A549 (cell line): ENCODE measurements around the gene CYP4V2. TPM values are rescaled to one million over a fixed set of nuclear protein-coding genes. Genes with fewer than 3 reads are reported as not detected.
A peak's percentile ranks its signal among the peaks of the same experiment; 100 is the strongest.

Source experiments
- ATAC-seq, 2 experiments: fragments of 200-7000 bp in 1 of 2; fragments of >200 bp in 1 of 2; cut with Nextera tagmentation in 1 of 2; cut with Tn5 transposase in 1 of 2; 3 replicates each; pipeline versions ENCODE4 v1.8.0 to v1.9.1; 2018 to 2020; ENCODE audit warnings: mild to moderate bottlenecking in 1 of 2, moderate library complexity in 1 of 2
- CTCF ChIA-PET: fragments of 300-600 bp; sonication (Branson Sonifier 250); formaldehyde crosslinking; extraction: SDS; loops from one replicate; lab custom pipeline; 2021; ENCODE audit warnings: antibody characterized with exemption, inconsistent platforms; lab: Yijun Ruan, JAX
- POLR2A ChIA-PET: fragments of 350-600 bp; formaldehyde crosslinking; extraction: SDS; loops from one replicate; lab custom pipeline; 2021; ENCODE audit warnings: antibody characterized with exemption, inconsistent platforms; lab: Yijun Ruan, JAX
- DNase-seq, 2 experiments: peaks; one replicate each; pipeline versions ENCODE4 v3.0.0 to v3.0.0-alpha.2; 2011 to 2016; ENCODE audit warnings: low read depth in 1 of 2, low spot score in 1 of 2
- FAIRE-seq: peaks from 2 replicates; lab custom pipeline; 2011; peaks lifted over from hg19 to GRCh38; lab: Jason Lieb, UNC
- H3K27ac ChIP-seq, 2 experiments: fragments of >200 bp; sonication (Bioruptor Twin); formaldehyde crosslinking; 3 replicates each; pipeline ENCODE4 v1.5.1; 2016 to 2017
- H3K4me1 ChIP-seq: fragments of >200 bp; sonication (Bioruptor Twin); formaldehyde crosslinking; 3 replicates; pipeline ENCODE4 v1.6.1; 2016
- H3K4me2 ChIP-seq: fragments of >200 bp; sonication (Bioruptor Twin); formaldehyde crosslinking; 3 replicates; pipeline ENCODE4 v1.6.1; 2016
- H3K4me3 ChIP-seq: fragments of >200 bp; sonication (Bioruptor Twin); formaldehyde crosslinking; 3 replicates; pipeline ENCODE4 v1.5.1; 2016
- H3K9me3 ChIP-seq: fragments of >200 bp; sonication (Bioruptor Twin); formaldehyde crosslinking; 3 replicates; pipeline ENCODE4 v1.6.1; 2016
- CHD2 ChIP-seq: fragments of 150-350 bp; IDR thresholded peaks from 2 replicates; pipeline ENCODE4 v1.6.1; 2014; ENCODE audit warnings: low read length; ENCODE audit not compliant: partially characterized antibody
- CHD4 ChIP-seq: fragments of 200-600 bp; sonication (generic); IDR thresholded peaks from 2 replicates; pipeline ENCODE4 v1.6.1; 2016; ENCODE audit warnings: antibody characterized with exemption, mild to moderate bottlenecking, borderline replicate concordance
- EHF ChIP-seq: fragments of 250-450 bp; sonication (Bioruptor Pico); IDR thresholded peaks from 2 replicates; pipeline ENCODE4 v1.5.0; 2020; ENCODE audit warnings: mild to moderate bottlenecking
- ESRRA ChIP-seq: fragments of 150-350 bp; IDR thresholded peaks from 2 replicates; pipeline ENCODE4 v1.6.1; 2014; ENCODE audit warnings: mild to moderate bottlenecking, low read length, borderline replicate concordance
- FOSL2 ChIP-seq, 2 experiments: fragments of 450-650 bp in 1 of 2; fragments of >200 bp in 1 of 2; sonication (Bioruptor Twin) in 1 of 2; formaldehyde crosslinking; IDR thresholded peaks; 2 replicates each; pipeline versions ENCODE4 v1.5.0 to v1.6.1; 2016 to 2020; ENCODE audit warnings: mild to moderate bottlenecking in 1 of 2, moderate library complexity in 1 of 2
- HOXB13 ChIP-seq: fragments of 250-450 bp; sonication (Bioruptor Pico); IDR thresholded peaks from 2 replicates; pipeline ENCODE4 v1.5.0; 2020; ENCODE audit warnings: low read depth, mild to moderate bottlenecking, moderate library complexity
- KDM1A ChIP-seq: fragments of 200-600 bp; sonication (generic); IDR thresholded peaks from 2 replicates; pipeline ENCODE4 v1.6.1; 2016; ENCODE audit warnings: low read depth, mild to moderate bottlenecking
- KDM5A ChIP-seq: fragments of 200-600 bp; sonication (generic); IDR thresholded peaks from 2 replicates; pipeline ENCODE4 v1.6.1; 2016; ENCODE audit warnings: antibody characterized with exemption, mild to moderate bottlenecking
- MAFK ChIP-seq: fragments of 450-650 bp; IDR thresholded peaks from 2 replicates; pipeline ENCODE4 v1.6.1; 2014; ENCODE audit not compliant: partially characterized antibody
- MYC ChIP-seq: IDR thresholded peaks from 2 replicates; pipeline ENCODE4 v1.6.1; 2012; ENCODE audit warnings: mild to moderate bottlenecking, inconsistent platforms, low read length, improper control_type of control experiment, borderline replicate concordance
- NFE2L2 ChIP-seq: fragments of 150-350 bp; conservative IDR thresholded peaks from 2 replicates; pipeline ENCODE4 v1.6.1; 2014; ENCODE audit warnings: low read length
- NR3C1 ChIP-seq: fragments of >200 bp; sonication (Bioruptor Twin); formaldehyde crosslinking; IDR thresholded peaks from 3 replicates; pipeline ENCODE4 v1.6.1; 2017
- POLR2A ChIP-seq: IDR thresholded peaks from 2 replicates; pipeline ENCODE4 v1.6.1; 2012; ENCODE audit warnings: mild to moderate bottlenecking, low read length
- POLR2AphosphoS2 ChIP-seq: conservative IDR thresholded peaks from 2 replicates; pipeline ENCODE4 v1.6.1; 2012; ENCODE audit warnings: low read length, improper control_type of control experiment, inconsistent platforms
- RAD21 ChIP-seq, 2 experiments: fragments of >200 bp in 1 of 2; sonication (Bioruptor Twin) in 1 of 2; formaldehyde crosslinking in 1 of 2; IDR thresholded peaks in 1 of 2; conservative IDR thresholded peaks in 1 of 2; 2 replicates in 1 of 2; 3 replicates in 1 of 2; pipeline ENCODE4 v1.6.1; 2012 to 2018; ENCODE audit warnings: inconsistent platforms in 1 of 2
- RARB ChIP-seq: fragments of 250-450 bp; sonication (Bioruptor Pico); IDR thresholded peaks from 2 replicates; pipeline ENCODE4 v1.8.0; 2021; ENCODE audit warnings: mild to moderate bottlenecking, moderate library complexity
- RCOR1 ChIP-seq: fragments of 150-350 bp; IDR thresholded peaks from 2 replicates; pipeline ENCODE4 v1.6.1; 2014; ENCODE audit warnings: antibody characterized with exemption, low read length, low read depth
- SREBF2 ChIP-seq: fragments of 450-650 bp; IDR thresholded peaks from 2 replicates; pipeline ENCODE4 v1.6.1; 2014; ENCODE audit warnings: mild to moderate bottlenecking, moderate library complexity
- ZFP36 ChIP-seq: fragments of 450-650 bp; IDR thresholded peaks from 2 replicates; pipeline ENCODE4 v1.6.1; 2014; ENCODE audit warnings: borderline replicate concordance; ENCODE audit not compliant: partially characterized antibody
- WGBS: methylation state at CpG from one replicate; pipeline ENCODE4 v1.1.6; 2017; ENCODE audit errors: missing lambda C conversion rate; 5-methylcytosine and 5-hydroxymethylcytosine counted together
- polyA plus RNA-seq, 4 experiments: library from polyadenylated mRNA; depleted of rRNA in 3 of 4; stranded (reverse); fragments of >200 nt; fragmentation: RNase III in 1 of 4; extraction: RNeasy Plus Mini Kit Qiagen cat#74134 plus additional on column Dnase treatment in 1 of 4; gene quantifications; 2 replicates in 3 of 4; 3 replicates in 1 of 4; pipeline ENCODE4 v1.2.3, GENCODE V29; 2011 to 2017
- TF ChIP-seq, protein P1 (sequence below): IDR thresholded peaks from 2 replicates; pipeline ENCODE4 v1.6.1; 2012
- TF ChIP-seq, protein P2 (sequence below): IDR thresholded peaks from 2 replicates; pipeline ENCODE4 v1.6.1; 2012
- TF ChIP-seq, protein P3 (sequence below): fragments of 150-350 bp; IDR thresholded peaks from 2 replicates; pipeline ENCODE4 v1.6.1; 2014; ENCODE audit warnings: low read depth, mild to moderate bottlenecking, low read length
- TF ChIP-seq, protein P4 (sequence below): fragments of 250-450 bp; sonication (Bioruptor Pico); IDR thresholded peaks from 2 replicates; pipeline ENCODE4 v1.5.0; 2021; ENCODE audit warnings: mild to moderate bottlenecking, moderate library complexity, borderline replicate concordance
- TF ChIP-seq, protein P5 (sequence below): fragments of 250-450 bp; sonication (Bioruptor Pico); IDR thresholded peaks from 2 replicates; pipeline ENCODE4 v1.5.0; 2020; ENCODE audit warnings: low read depth, mild to moderate bottlenecking, moderate library complexity
- TF ChIP-seq, protein P6 (sequence below): fragments of >200 bp; sonication (Bioruptor Twin); formaldehyde crosslinking; IDR thresholded peaks from 3 replicates; pipeline ENCODE4 v1.5.1; 2016
- TF ChIP-seq, protein P7 (sequence below): fragments of 200-600 bp; sonication (generic); IDR thresholded peaks from 2 replicates; pipeline ENCODE4 v1.6.1; 2016; ENCODE audit warnings: antibody characterized with exemption, mild to moderate bottlenecking, moderate library complexity

Gene CYP4V2
- polyA plus RNA-seq, 2 of the 4 experiments (the other 2 are of a cell fraction): 3.0 to 5.0 TPM

DNA sequence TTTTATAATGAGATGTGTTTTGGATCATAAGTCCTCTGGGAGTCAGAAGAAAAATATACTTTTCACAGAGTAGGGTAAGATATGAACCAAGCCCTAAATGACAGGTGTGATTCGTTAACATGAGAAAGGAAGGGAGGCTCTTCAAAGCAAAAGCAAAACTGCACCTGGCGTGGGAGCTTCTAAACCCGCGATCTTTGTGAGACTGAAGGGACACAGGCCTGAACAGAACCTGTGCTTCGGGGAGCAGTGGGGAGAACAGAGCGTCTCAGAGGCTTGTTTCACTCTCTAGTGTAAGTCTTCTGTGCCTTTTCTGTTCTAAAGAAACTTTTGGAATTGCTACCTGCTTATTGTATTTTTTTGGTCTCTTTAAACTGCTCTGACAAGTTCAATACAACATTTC is 30.2 kb upstream of the CYP4V2 start:
- no peak for ATAC-seq

DNA sequence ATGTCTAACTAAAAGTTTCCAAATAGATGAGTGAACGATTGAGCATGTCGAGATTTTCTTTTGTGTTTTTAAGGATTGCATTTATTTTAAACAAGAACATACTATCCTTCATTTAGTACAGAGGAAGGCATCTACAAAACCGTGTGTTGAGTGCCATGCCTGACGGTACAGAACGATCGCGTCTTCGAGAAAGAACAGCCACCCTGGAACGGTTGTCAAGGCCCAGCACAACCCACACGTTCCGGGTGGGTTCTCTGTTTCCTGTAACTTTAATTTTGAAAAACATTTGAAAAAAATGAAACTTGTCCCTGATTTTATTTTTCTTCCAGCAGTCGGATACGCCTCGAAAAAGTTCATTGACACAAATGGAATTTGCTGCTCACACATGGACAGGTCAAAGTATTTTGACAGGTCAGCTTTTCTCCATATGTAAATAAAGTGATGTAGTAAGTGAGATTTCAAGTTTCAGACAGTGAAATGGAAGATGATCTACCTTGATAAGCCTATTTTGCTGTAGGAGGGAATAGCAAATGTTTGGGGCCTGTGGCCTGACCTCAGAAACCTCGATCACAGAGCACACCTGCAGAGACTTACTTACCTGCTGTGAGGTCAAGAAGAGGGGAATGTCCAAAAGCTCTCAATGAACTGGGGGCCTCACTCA is 24.4 kb upstream of the CYP4V2 start:
- H3K27ac ChIP-seq: no peak overlapping the region
- WGBS: 74% methylated on average over 15 of the region's 15 CpGs
- FAIRE-seq (no peak), DNase-seq (no peak), ATAC-seq (no peak)
- H3K9me3 ChIP-seq: no peaks in the 10 kb centered on the region
- no peaks in the 10 kb centered on the region for H3K4me1 ChIP-seq
- no peak overlapping the region for H3K4me3 ChIP-seq
- CTCF ChIA-PET: no interaction called here
- POLR2A ChIA-PET: no interaction called here
- TF ChIP-seq, protein P1, sequence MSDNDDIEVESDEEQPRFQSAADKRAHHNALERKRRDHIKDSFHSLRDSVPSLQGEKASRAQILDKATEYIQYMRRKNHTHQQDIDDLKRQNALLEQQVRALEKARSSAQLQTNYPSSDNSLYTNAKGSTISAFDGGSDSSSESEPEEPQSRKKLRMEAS: no peak
- no peak for TF ChIP-seq POLR2AphosphoS2
- TF ChIP-seq, protein P2, sequence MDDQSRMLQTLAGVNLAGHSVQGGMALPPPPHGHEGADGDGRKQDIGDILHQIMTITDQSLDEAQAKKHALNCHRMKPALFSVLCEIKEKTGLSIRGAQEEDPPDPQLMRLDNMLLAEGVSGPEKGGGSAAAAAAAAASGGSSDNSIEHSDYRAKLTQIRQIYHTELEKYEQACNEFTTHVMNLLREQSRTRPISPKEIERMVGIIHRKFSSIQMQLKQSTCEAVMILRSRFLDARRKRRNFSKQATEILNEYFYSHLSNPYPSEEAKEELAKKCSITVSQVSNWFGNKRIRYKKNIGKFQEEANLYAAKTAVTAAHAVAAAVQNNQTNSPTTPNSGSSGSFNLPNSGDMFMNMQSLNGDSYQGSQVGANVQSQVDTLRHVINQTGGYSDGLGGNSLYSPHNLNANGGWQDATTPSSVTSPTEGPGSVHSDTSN: no peak
- TF ChIP-seq NFE2L2: no peak
- no peak for TF ChIP-seq RARB
- TF ChIP-seq HOXB13 (CRISPR knock-in tag): no peak
- TF ChIP-seq, protein P3, sequence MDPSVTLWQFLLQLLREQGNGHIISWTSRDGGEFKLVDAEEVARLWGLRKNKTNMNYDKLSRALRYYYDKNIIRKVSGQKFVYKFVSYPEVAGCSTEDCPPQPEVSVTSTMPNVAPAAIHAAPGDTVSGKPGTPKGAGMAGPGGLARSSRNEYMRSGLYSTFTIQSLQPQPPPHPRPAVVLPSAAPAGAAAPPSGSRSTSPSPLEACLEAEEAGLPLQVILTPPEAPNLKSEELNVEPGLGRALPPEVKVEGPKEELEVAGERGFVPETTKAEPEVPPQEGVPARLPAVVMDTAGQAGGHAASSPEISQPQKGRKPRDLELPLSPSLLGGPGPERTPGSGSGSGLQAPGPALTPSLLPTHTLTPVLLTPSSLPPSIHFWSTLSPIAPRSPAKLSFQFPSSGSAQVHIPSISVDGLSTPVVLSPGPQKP: no peak
- peak; percentile 10 for TF ChIP-seq MAFK
- TF ChIP-seq, all 56 proteins: peak for 1
- no peak overlapping the region for H3K4me2 ChIP-seq

More for the DNA sequence above, 30.2 kb upstream of the CYP4V2 start:
- no peaks in the 10 kb centered on the region for H3K4me1 ChIP-seq
- H3K27ac ChIP-seq: no peak overlapping the region
- no peak for DNase-seq
- H3K4me3 ChIP-seq: no peak overlapping the region
- no peaks in the 10 kb centered on the region for H3K9me3 ChIP-seq
- 80% methylated on average over 6 of the region's 6 CpGs for WGBS
- no peak for FAIRE-seq
- TF ChIP-seq POLR2A (no peak), EHF (CRISPR knock-in tag) (no peak), CHD4 (no peak), ZFP36 (no peak), FOSL2 (IDR thresholded peaks at IDR 0.05) (no peak), FOSL2 (CRISPR knock-in tag; IDR thresholded peaks at IDR 0.05) (no peak), RCOR1 (no peak), KDM5A (no peak), NFE2L2 (no peak), ESRRA (no peak), CHD2 (no peak), RAD21 (conservative IDR thresholded peaks at IDR 0.05 in 1 of 2, IDR thresholded peaks at IDR 0.05 in 1 of 2) (no peak), NR3C1 (no peak), MYC (no peak), SREBF2 (no peak), KDM1A (no peak)
- TF ChIP-seq, protein P4, sequence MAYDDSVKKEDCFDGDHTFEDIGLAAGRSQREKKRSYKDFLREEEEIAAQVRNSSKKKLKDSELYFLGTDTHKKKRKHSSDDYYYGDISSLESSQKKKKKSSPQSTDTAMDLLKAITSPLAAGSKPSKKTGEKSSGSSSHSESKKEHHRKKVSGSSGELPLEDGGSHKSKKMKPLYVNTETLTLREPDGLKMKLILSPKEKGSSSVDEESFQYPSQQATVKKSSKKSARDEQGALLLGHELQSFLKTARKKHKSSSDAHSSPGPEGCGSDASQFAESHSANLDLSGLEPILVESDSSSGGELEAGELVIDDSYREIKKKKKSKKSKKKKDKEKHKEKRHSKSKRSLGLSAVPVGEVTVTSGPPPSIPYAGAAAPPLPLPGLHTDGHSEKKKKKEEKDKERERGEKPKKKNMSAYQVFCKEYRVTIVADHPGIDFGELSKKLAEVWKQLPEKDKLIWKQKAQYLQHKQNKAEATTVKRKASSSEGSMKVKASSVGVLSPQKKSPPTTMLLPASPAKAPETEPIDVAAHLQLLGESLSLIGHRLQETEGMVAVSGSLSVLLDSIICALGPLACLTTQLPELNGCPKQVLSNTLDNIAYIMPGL (CRISPR knock-in tag): no peak
- TF ChIP-seq, protein P5, sequence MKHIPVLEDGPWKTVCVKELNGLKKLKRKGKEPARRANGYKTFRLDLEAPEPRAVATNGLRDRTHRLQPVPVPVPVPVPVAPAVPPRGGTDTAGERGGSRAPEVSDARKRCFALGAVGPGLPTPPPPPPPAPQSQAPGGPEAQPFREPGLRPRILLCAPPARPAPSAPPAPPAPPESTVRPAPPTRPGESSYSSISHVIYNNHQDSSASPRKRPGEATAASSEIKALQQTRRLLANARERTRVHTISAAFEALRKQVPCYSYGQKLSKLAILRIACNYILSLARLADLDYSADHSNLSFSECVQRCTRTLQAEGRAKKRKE: no peak
- TF ChIP-seq, protein P6, sequence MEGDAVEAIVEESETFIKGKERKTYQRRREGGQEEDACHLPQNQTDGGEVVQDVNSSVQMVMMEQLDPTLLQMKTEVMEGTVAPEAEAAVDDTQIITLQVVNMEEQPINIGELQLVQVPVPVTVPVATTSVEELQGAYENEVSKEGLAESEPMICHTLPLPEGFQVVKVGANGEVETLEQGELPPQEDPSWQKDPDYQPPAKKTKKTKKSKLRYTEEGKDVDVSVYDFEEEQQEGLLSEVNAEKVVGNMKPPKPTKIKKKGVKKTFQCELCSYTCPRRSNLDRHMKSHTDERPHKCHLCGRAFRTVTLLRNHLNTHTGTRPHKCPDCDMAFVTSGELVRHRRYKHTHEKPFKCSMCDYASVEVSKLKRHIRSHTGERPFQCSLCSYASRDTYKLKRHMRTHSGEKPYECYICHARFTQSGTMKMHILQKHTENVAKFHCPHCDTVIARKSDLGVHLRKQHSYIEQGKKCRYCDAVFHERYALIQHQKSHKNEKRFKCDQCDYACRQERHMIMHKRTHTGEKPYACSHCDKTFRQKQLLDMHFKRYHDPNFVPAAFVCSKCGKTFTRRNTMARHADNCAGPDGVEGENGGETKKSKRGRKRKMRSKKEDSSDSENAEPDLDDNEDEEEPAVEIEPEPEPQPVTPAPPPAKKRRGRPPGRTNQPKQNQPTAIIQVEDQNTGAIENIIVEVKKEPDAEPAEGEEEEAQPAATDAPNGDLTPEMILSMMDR: no peak
- TF ChIP-seq, protein P7, sequence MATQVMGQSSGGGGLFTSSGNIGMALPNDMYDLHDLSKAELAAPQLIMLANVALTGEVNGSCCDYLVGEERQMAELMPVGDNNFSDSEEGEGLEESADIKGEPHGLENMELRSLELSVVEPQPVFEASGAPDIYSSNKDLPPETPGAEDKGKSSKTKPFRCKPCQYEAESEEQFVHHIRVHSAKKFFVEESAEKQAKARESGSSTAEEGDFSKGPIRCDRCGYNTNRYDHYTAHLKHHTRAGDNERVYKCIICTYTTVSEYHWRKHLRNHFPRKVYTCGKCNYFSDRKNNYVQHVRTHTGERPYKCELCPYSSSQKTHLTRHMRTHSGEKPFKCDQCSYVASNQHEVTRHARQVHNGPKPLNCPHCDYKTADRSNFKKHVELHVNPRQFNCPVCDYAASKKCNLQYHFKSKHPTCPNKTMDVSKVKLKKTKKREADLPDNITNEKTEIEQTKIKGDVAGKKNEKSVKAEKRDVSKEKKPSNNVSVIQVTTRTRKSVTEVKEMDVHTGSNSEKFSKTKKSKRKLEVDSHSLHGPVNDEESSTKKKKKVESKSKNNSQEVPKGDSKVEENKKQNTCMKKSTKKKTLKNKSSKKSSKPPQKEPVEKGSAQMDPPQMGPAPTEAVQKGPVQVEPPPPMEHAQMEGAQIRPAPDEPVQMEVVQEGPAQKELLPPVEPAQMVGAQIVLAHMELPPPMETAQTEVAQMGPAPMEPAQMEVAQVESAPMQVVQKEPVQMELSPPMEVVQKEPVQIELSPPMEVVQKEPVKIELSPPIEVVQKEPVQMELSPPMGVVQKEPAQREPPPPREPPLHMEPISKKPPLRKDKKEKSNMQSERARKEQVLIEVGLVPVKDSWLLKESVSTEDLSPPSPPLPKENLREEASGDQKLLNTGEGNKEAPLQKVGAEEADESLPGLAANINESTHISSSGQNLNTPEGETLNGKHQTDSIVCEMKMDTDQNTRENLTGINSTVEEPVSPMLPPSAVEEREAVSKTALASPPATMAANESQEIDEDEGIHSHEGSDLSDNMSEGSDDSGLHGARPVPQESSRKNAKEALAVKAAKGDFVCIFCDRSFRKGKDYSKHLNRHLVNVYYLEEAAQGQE: no peak
- TF ChIP-seq, protein P1: no peak
- ChIA-PET CTCF (interaction anchor here (0.6 to 1.3 kb wide), 2 partner anchors 8 to 11 kb away, joined by 3 to 5 read pairs; no protein-coding TSS in a partner anchor), POLR2A (no interaction called here)
- H3K4me2 ChIP-seq: no peak overlapping the region
